Hepatocyte (in vitro differentiated cells): ENCODE measurements around the gene ENOX1.

Source experiments
- EZH2 ChIP-seq: fragments of 200-600 bp; sonication (generic); IDR thresholded peaks from 2 replicates; pipeline ENCODE4 v1.6.1; 2016; ENCODE audit warnings: antibody characterized with exemption, mild to moderate bottlenecking, borderline replicate concordance
- TF ChIP-seq, protein P1 (sequence below): fragments of 200-600 bp; sonication (generic); IDR thresholded peaks from 2 replicates; pipeline ENCODE4 v1.5.1; 2016; ENCODE audit warnings: antibody characterized with exemption, mild to moderate bottlenecking; ENCODE audit not compliant: poor library complexity

DNA sequence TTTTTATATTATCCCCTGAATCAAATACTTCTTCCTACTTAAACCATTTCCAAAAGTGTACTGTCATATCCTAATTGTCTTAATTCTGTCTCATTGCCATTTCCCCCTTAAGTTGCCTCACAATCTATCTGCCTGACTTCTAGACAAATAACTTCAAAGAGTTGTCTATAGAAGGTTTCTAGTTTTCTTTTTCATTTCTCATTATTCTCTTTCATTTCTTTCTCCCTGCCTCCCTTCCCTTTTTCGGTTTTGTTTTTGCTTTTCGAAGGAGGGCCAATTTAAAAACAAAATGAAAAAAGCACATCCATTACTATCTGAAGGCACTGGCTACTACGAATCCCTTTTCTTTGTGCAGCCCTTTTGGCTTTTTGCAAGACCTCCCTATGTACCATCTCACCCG, 396.2 kb downstream of the ENOX1 start:
- TF ChIP-seq, protein P1, sequence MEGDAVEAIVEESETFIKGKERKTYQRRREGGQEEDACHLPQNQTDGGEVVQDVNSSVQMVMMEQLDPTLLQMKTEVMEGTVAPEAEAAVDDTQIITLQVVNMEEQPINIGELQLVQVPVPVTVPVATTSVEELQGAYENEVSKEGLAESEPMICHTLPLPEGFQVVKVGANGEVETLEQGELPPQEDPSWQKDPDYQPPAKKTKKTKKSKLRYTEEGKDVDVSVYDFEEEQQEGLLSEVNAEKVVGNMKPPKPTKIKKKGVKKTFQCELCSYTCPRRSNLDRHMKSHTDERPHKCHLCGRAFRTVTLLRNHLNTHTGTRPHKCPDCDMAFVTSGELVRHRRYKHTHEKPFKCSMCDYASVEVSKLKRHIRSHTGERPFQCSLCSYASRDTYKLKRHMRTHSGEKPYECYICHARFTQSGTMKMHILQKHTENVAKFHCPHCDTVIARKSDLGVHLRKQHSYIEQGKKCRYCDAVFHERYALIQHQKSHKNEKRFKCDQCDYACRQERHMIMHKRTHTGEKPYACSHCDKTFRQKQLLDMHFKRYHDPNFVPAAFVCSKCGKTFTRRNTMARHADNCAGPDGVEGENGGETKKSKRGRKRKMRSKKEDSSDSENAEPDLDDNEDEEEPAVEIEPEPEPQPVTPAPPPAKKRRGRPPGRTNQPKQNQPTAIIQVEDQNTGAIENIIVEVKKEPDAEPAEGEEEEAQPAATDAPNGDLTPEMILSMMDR: no peak
- TF ChIP-seq EZH2: no peak
